ENCODE results near the gene SIRT6.

- TF ChIP-seq POLR2AphosphoS5 (IDR thresholded peaks at IDR 0.05): no peak
- TF ChIP-seq CTCF (IDR thresholded peaks at IDR 0.05): no peak
- no peak for TF ChIP-seq EP300 (IDR thresholded peaks at IDR 0.05)
These were observed 10.7 kb downstream of the SIRT6 start for GRCh38 chr19:4171676-4172075.

Measured in esophagus muscularis mucosa (tissue), 4 donors.